HepG2 (cell line): ENCODE results near the gene TMEM50B. TPM values are rescaled to one million over a fixed set of nuclear protein-coding genes. Genes with fewer than 3 reads are reported as not detected.

Experiments
- ATAC-seq: fragments of 200-7000 bp; cut with Tn5 transposase; 3 replicates; pipeline ENCODE4 v1.9.1; 2020; ENCODE audit warnings: mild to moderate bottlenecking, moderate library complexity
- BruUV-seq: library from RNA; stranded (reverse); fragments of 400-500 nt; replicated peaks from 2 replicates; lab custom pipeline; 2021; lab: Mats Ljungman, UMichigan
- CTCF ChIA-PET: fragments of 300-600 bp; formaldehyde crosslinking; extraction: SDS; loops from one replicate; lab custom pipeline; 2021; ENCODE audit warnings: low total read pairs, inconsistent platforms, low intra/inter-chr PET ratio; lab: Yijun Ruan, JAX
- POLR2A ChIA-PET: fragments of 350-600 bp; sonication (Branson Sonifier 250); formaldehyde crosslinking; loops from one replicate; lab custom pipeline; 2020; ENCODE audit warnings: antibody characterized with exemption, inconsistent platforms; lab: Yijun Ruan, JAX
- DNase-seq: peaks from one replicate; pipeline ENCODE4 v3.0.0-alpha.2; 2015; ENCODE audit warnings: low spot score
- FAIRE-seq: peaks from 3 replicates; lab custom pipeline; 2011; peaks lifted over from hg19 to GRCh38; lab: Jason Lieb, UNC
- H2AFZ ChIP-seq: one replicate; pipeline ENCODE4 v1.6.1; 2011; ENCODE audit warnings: low read length, inconsistent platforms
- H3K27ac ChIP-seq: fragments of 300-600 bp; 3 replicates; pipeline ENCODE4 v1.8.0; 2011; ENCODE audit warnings: mixed run types, mild to moderate bottlenecking, mixed read lengths, low read length, inconsistent platforms; ENCODE audit not compliant: insufficient read depth; ENCODE audit errors: extremely low read length
- H3K27me3 ChIP-seq, 2 experiments: fragments of 200-600 bp in 1 of 2; 2 replicates in 1 of 2; 3 replicates in 1 of 2; pipeline versions ENCODE4 v1.6.0 to v1.8.0; 2011; ENCODE audit warnings: low read length in 2 of 2, mild to moderate bottlenecking in 2 of 2, moderate library complexity in 2 of 2, inconsistent platforms in 1 of 2; ENCODE audit not compliant: insufficient read depth in 2 of 2, control insufficient read depth in 1 of 2
- H3K36me3 ChIP-seq, 2 experiments: fragments of 200-600 bp in 1 of 2; replicated peaks in 1 of 2; 2 replicates in 1 of 2; 3 replicates in 1 of 2; pipeline versions ENCODE4 v1.5.1 to v1.8.0; 2011; ENCODE audit warnings: low read length in 2 of 2, inconsistent platforms in 1 of 2; ENCODE audit not compliant: insufficient read depth in 2 of 2, control insufficient read depth in 1 of 2
- H3K4me1 ChIP-seq: 2 replicates; pipeline ENCODE4 v1.5.1; 2012; ENCODE audit warnings: low read length, inconsistent platforms; ENCODE audit not compliant: insufficient read depth
- H3K4me2 ChIP-seq: 2 replicates; pipeline ENCODE4 v1.6.0; 2011; ENCODE audit warnings: low read depth, low read length, inconsistent platforms
- H3K4me3 ChIP-seq, 3 experiments: fragments of 200-600 bp in 1 of 3; sonication (generic), shearing (Covaris generic) in 1 of 3; replicated peaks in 1 of 3; 2 replicates each; pipeline ENCODE4 v1.5.1; 2011 to 2016; ENCODE audit warnings: low read length in 3 of 3, inconsistent platforms in 2 of 3, low read depth in 2 of 3, mild to moderate bottlenecking in 2 of 3, control low read depth in 1 of 3, mixed read lengths in 1 of 3; ENCODE audit not compliant: insufficient read depth in 1 of 3
- H3K79me2 ChIP-seq: one replicate; pipeline ENCODE4 v1.6.1; 2011; ENCODE audit warnings: low read length, inconsistent platforms; ENCODE audit not compliant: insufficient read depth
- H3K9ac ChIP-seq: 2 replicates; pipeline ENCODE4 v1.6.0; 2011; ENCODE audit warnings: mild to moderate bottlenecking, low read depth, low read length, inconsistent platforms; ENCODE audit not compliant: insufficient read depth
- H3K9me3 ChIP-seq: 2 replicates; pipeline ENCODE4 v1.5.1; 2012; ENCODE audit warnings: mild to moderate bottlenecking, low read length
- H4K20me1 ChIP-seq: 2 replicates; pipeline ENCODE4 v1.6.0; 2011; ENCODE audit warnings: inconsistent platforms, mild to moderate bottlenecking, low read length, moderate library complexity; ENCODE audit not compliant: insufficient read depth
- GMEB1 ChIP-seq: sonication (generic); formaldehyde crosslinking; IDR thresholded peaks from 2 replicates; pipeline ENCODE4 v1.5.1; 2020; ENCODE audit warnings: missing genetic modification reagents, mild to moderate bottlenecking, borderline replicate concordance
- JARID2 ChIP-seq: sonication (generic); formaldehyde crosslinking; IDR thresholded peaks from 2 replicates; pipeline ENCODE4 v1.8.1; 2023; ENCODE audit warnings: missing genetic modification reagents, inconsistent platforms; ENCODE audit not compliant: insufficient replicate concordance
- LCORL ChIP-seq, 2 experiments: fragments of 450-650 bp in 1 of 2; sonication (generic) in 1 of 2; formaldehyde crosslinking in 1 of 2; IDR thresholded peaks; 2 replicates each; pipeline versions ENCODE4 v1.5.0 to v1.6.1; 2017 to 2020; ENCODE audit warnings: antibody characterized with exemption in 1 of 2, missing genetic modification reagents in 1 of 2
- MED8 ChIP-seq: sonication (generic); formaldehyde crosslinking; IDR thresholded peaks from 2 replicates; pipeline ENCODE4 v1.8.1; 2023; ENCODE audit warnings: mild to moderate bottlenecking, missing genetic modification reagents; ENCODE audit not compliant: insufficient replicate concordance
- MEF2D ChIP-seq: sonication (generic); formaldehyde crosslinking; IDR thresholded peaks from 2 replicates; pipeline ENCODE4 v1.5.1; 2020; ENCODE audit warnings: mild to moderate bottlenecking, missing genetic modification reagents
- MNT ChIP-seq: fragments of 450-650 bp; IDR thresholded peaks from 2 replicates; pipeline ENCODE4 v1.6.1; 2016
- NRL ChIP-seq: sonication (generic); formaldehyde crosslinking; IDR thresholded peaks from 2 replicates; pipeline ENCODE4 v1.5.0; 2020; ENCODE audit warnings: missing genetic modification reagents, mild to moderate bottlenecking, moderate library complexity, borderline replicate concordance
- RXRB ChIP-seq: IDR thresholded peaks from 2 replicates; pipeline ENCODE4 v1.6.1; 2016; ENCODE audit warnings: borderline replicate concordance, missing genetic modification reagents, missing compliant biosample characterization
- SNAPC5 ChIP-seq: sonication (generic); formaldehyde crosslinking; IDR thresholded peaks from 2 replicates; pipeline ENCODE4 v1.8.1; 2023; ENCODE audit warnings: mild to moderate bottlenecking, missing genetic modification reagents, borderline replicate concordance
- TGIF2 ChIP-seq: IDR thresholded peaks from 2 replicates; pipeline ENCODE4 v1.6.1; 2016; ENCODE audit warnings: control low read depth, missing compliant biosample characterization
- U2AF2 ChIP-seq: fragments of 200-400 bp; formaldehyde crosslinking; IDR thresholded peaks from 2 replicates; pipeline ENCODE4 v1.6.1; 2017; ENCODE audit warnings: low read depth, mild to moderate bottlenecking, low read length
- ZBTB42 ChIP-seq: sonication (generic); formaldehyde crosslinking; IDR thresholded peaks from 2 replicates; pipeline ENCODE4 v1.5.0; 2020; ENCODE audit warnings: mild to moderate bottlenecking, missing genetic modification reagents
- ZNF20 ChIP-seq: sonication (generic); formaldehyde crosslinking; IDR thresholded peaks from 2 replicates; pipeline ENCODE4 v1.4.0; 2020; ENCODE audit warnings: mild to moderate bottlenecking, moderate library complexity, missing genetic modification reagents
- ZNF274 ChIP-seq: sonication (generic); formaldehyde crosslinking; IDR thresholded peaks from 2 replicates; pipeline ENCODE4 v1.5.1; 2020; ENCODE audit warnings: mild to moderate bottlenecking, missing genetic modification reagents
- ZNF326 ChIP-seq: sonication (generic); formaldehyde crosslinking; IDR thresholded peaks from 2 replicates; pipeline ENCODE4 v1.4.0; 2020; ENCODE audit warnings: missing genetic modification reagents, borderline replicate concordance
- ZNF337 ChIP-seq: sonication (generic); formaldehyde crosslinking; IDR thresholded peaks from 2 replicates; pipeline ENCODE4 v1.5.1; 2020; ENCODE audit warnings: missing genetic modification reagents, low read depth, mild to moderate bottlenecking, borderline replicate concordance
- ZNF432 ChIP-seq: sonication (generic); formaldehyde crosslinking; IDR thresholded peaks from 2 replicates; pipeline ENCODE4 v1.5.0; 2020; ENCODE audit warnings: missing genetic modification reagents, mild to moderate bottlenecking, borderline replicate concordance
- ZNF562 ChIP-seq: sonication (generic); formaldehyde crosslinking; IDR thresholded peaks from 2 replicates; pipeline ENCODE4 v1.8.0; 2022; ENCODE audit warnings: missing genetic modification reagents, borderline replicate concordance
- ZNF660 ChIP-seq: sonication (generic); formaldehyde crosslinking; IDR thresholded peaks from 2 replicates; pipeline ENCODE4 v1.5.1; 2020; ENCODE audit warnings: mild to moderate bottlenecking, low read depth, missing genetic modification reagents, borderline replicate concordance
- WGBS: methylation state at CpG from one replicate; pipeline ENCODE4 v1.1.6; 2017; ENCODE audit warnings: low lambda C conversion rate; 5-methylcytosine and 5-hydroxymethylcytosine counted together
- in situ Hi-C: cut with HindIII; loops from 2 replicates; pipeline ENCODE4 v1.10.0; 2017; ENCODE audit warnings: low pct_unique_long_range_greater_than_20kb; ENCODE audit not compliant: extremely low pct_ligation_motif_present
- intact Hi-C: fragments of 100-400 bp; cut with micrococcal nuclease; formaldehyde crosslinking; loops from one replicate; pipeline ENCODE4 v1.10.0; 2022; ENCODE audit not compliant: unreplicated experiment
- polyA plus RNA-seq, 8 experiments: library from polyadenylated mRNA; depleted of rRNA in 3 of 8; stranded (reverse) in 7 of 8; unstranded in 1 of 8; fragments of >200 nt; fragmentation: Illumina TruSeq in 4 of 8; extraction: Trizol in 4 of 8; gene quantifications; 2 replicates each; pipeline versions ENCODE4 v1.2.1 to v1.2.3, GENCODE V29; 2011 to 2016; ENCODE audit warnings: low read depth in 4 of 8, missing spikeins in 1 of 8, mixed read lengths in 1 of 8; ENCODE audit not compliant: insufficient read depth in 1 of 8
- total RNA-seq, 5 experiments: library from RNA; depleted of rRNA; stranded (reverse); fragments of >200 nt; fragmentation: Illumina TruSeq; extraction: Trizol; gene quantifications; 2 replicates each; pipeline ENCODE4 v1.2.3, GENCODE V29; 2016; ENCODE audit warnings: low read depth in 1 of 5

TMEM50B gene
- total and polyA plus RNA-seq, 2 of the 13 experiments (the other 11 are each of a cell fraction or from before 2014, with no cell fraction given): 29.9 to 46.3 TPM

- TF ChIP-seq MNT (no peak), ZNF562 (CRISPR knock-in tag) (no peak), GMEB1 (CRISPR knock-in tag) (no peak)
- TF ChIP-seq, all 625 proteins: peak for 0
These were observed 46.8 kb downstream of the TMEM50B start (continued) for GRCh38 chr21:33433001-33433400.

GRCh38 chr21:33432496-33432895 is 47.3 kb downstream of the TMEM50B start:
- 98% methylated on average over 6 of the region's 6 CpGs for WGBS
- in situ Hi-C loops: no loop called here

More at GRCh38 chr21:33432496-33432895, 47.3 kb downstream of the TMEM50B start:
- ChIA-PET CTCF (no interaction called here), POLR2A (no interaction called here)
- H3K4me3 ChIP-seq: no peak overlapping the region
- intact Hi-C loops: no loop called here
- BruUV-seq: no TSS peak
- FAIRE-seq (no peak), ATAC-seq (no peak), DNase-seq (no peak)
- no peak for TF ChIP-seq ZNF660 (CRISPR knock-in tag)
- no peak for TF ChIP-seq JARID2 (CRISPR knock-in tag)
- TF ChIP-seq ZBTB42 (CRISPR knock-in tag): no peak
- TF ChIP-seq LCORL (IDR thresholded peaks at IDR 0.05): no peak
- no peak for TF ChIP-seq LCORL (CRISPR knock-in tag; IDR thresholded peaks at IDR 0.05)
- no peak for TF ChIP-seq NRL (CRISPR knock-in tag)
- TF ChIP-seq SNAPC5: no peak
- no peak for TF ChIP-seq ZNF274
- no peak for TF ChIP-seq MED8
- no peak for TF ChIP-seq ZNF20 (CRISPR knock-in tag)
- TF ChIP-seq ZNF326 (CRISPR knock-in tag): no peak
- TF ChIP-seq ZNF432 (CRISPR knock-in tag): no peak
- TF ChIP-seq TGIF2 (CRISPR knock-in tag): no peak
- TF ChIP-seq RXRB (CRISPR knock-in tag): no peak
- TF ChIP-seq U2AF2: no peak
- TF ChIP-seq MEF2D (CRISPR knock-in tag): no peak
- no peak for TF ChIP-seq ZNF337 (CRISPR knock-in tag)
- H3K27ac ChIP-seq: no peak overlapping the region
- no peaks in the 10 kb centered on the region for H4K20me1 ChIP-seq
- H3K79me2 ChIP-seq: no peaks in the 10 kb centered on the region
- H3K27me3 ChIP-seq: no peaks in the 10 kb centered on the region
- H3K9ac ChIP-seq: no peak overlapping the region
- peaks cover 26 to 70% of the 10 kb centered on the region in 2 experiments for H3K36me3 ChIP-seq
- no peaks in the 10 kb centered on the region for H3K4me1 ChIP-seq
- H3K4me2 ChIP-seq: no peak overlapping the region
- no peaks in the 10 kb centered on the region for H3K9me3 ChIP-seq
- no peak overlapping the region for H2AFZ ChIP-seq
